Measurements from ENCODE around the gene DDX56.
"Not testable (repeated sequence)": the region's sequence is repeated elsewhere in the genome, so short reads cannot be mapped to it uniquely, and the experiment has no call there.

Gene DDX56

GRCh38 chr7:44573464-44574286 is at the start of gene DDX56:
Gene DDX56 (minus strand): TSS chr7:44573908. CDS start chr7:44573895, 13 bp downstream.
- FAIRE-seq, result peak; percentile 27

- FAIRE-seq, result no peak
These were observed 48.8 kb upstream of the DDX56 start for GRCh38 chr7:44622342-44623151.

GRCh38 chr7:44621750-44622103 is 48.0 kb upstream of the DDX56 start:
- FAIRE-seq, result no peak

- no peak for FAIRE-seq
These were observed 47.5 kb upstream of the DDX56 start for GRCh38 chr7:44621034-44621749.

GRCh38 chr7:44618753-44619152 is 45.0 kb upstream of the DDX56 start:
- no peak for FAIRE-seq

- FAIRE-seq, result no peak
These were observed 44.3 kb upstream of the DDX56 start for GRCh38 chr7:44618045-44618444.

- no peak for FAIRE-seq
These were observed 43.6 kb upstream of the DDX56 start for GRCh38 chr7:44617225-44617890.

- FAIRE-seq, result peak; percentile 52
These were observed 42.8 kb upstream of the DDX56 start for GRCh38 chr7:44616545-44616944.

- FAIRE-seq, result no peak
These were observed 42.1 kb upstream of the DDX56 start for GRCh38 chr7:44615793-44616192.

- no peak for FAIRE-seq
These were observed 41.5 kb upstream of the DDX56 start for GRCh38 chr7:44615149-44615611.

- no peak for FAIRE-seq
These were observed 36.1 kb upstream of the DDX56 start for GRCh38 chr7:44609829-44610228.

GRCh38 chr7:44608916-44609648 is 35.4 kb upstream of the DDX56 start:
- FAIRE-seq, result no peak

- no peak for FAIRE-seq
These were observed 33.7 kb upstream of the DDX56 start for GRCh38 chr7:44607141-44608068.

GRCh38 chr7:44606341-44607140 is 32.8 kb upstream of the DDX56 start, which contains the start of gene OGDH:
Gene OGDH (plus strand): TSS chr7:44606627. CDS start chr7:44624344, 17,717 bp downstream.
- peak; percentile 21 for FAIRE-seq

- no peak for FAIRE-seq
These were observed 31.2 kb upstream of the DDX56 start for GRCh38 chr7:44604941-44605340.

GRCh38 chr7:44603193-44603592 is 29.5 kb upstream of the DDX56 start:
- no peak for FAIRE-seq

- no peak for FAIRE-seq
These were observed 28.8 kb upstream of the DDX56 start for GRCh38 chr7:44602576-44602910.

GRCh38 chr7:44599222-44599621 is 25.5 kb upstream of the DDX56 start:
- no peak for FAIRE-seq

GRCh38 chr7:44597181-44597580 is 23.5 kb upstream of the DDX56 start:
- FAIRE-seq, result not testable (repeated sequence)

Measured in A204.1 (cell line).